Esophagus squamous epithelium (tissue), 5 donors: ENCODE data around the gene LRRC61. TPM values are rescaled to one million over a fixed set of nuclear protein-coding genes. Genes with fewer than 3 reads are reported as not detected.

Experiments
- DNase-seq: peaks from one replicate; lab custom pipeline; 2025; lab: John Stamatoyannopoulos, UW
- H3K27ac ChIP-seq, 4 donors: fragments of 200-600 bp; sonication (generic); one replicate each; pipeline ENCODE4 v1.5.1; 2016 to 2019; ENCODE audit warnings: mild to moderate bottlenecking in 1 of 4
- H3K27me3 ChIP-seq, 4 donors: fragments of 200-600 bp; sonication (generic); 1 replicate in 3 of 4; 2 replicates in 1 of 4; pipeline versions ENCODE4 v1.5.1 to v1.6.0; 2017 to 2021; ENCODE audit warnings: antibody characterized with exemption in 1 of 4
- H3K36me3 ChIP-seq, 3 donors: fragments of 200-600 bp; sonication (generic); one replicate each; pipeline ENCODE4 v1.5.1; 2016 to 2019
- H3K4me1 ChIP-seq, 3 donors: fragments of 200-600 bp; sonication (generic); one replicate each; pipeline ENCODE4 v1.5.1; 2017 to 2019
- H3K4me3 ChIP-seq, 4 donors: fragments of 200-600 bp; sonication (generic); 1 replicate in 3 of 4; 2 replicates in 1 of 4; pipeline ENCODE4 v1.5.1; 2016 to 2019; ENCODE audit warnings: mild to moderate bottlenecking in 2 of 4, moderate library complexity in 1 of 4
- H3K9me3 ChIP-seq, 3 donors: fragments of 200-600 bp; sonication (generic); one replicate each; pipeline ENCODE4 v1.5.1; 2016 to 2019
- POLR2A ChIP-seq, 4 donors: fragments of 450-650 bp; IDR thresholded peaks; one replicate each; pipeline ENCODE4 v1.6.1; 2017; ENCODE audit warnings: antibody characterized with exemption in 4 of 4, mild to moderate bottlenecking in 4 of 4, moderate library complexity in 3 of 4
- WGBS, 2 donors: methylation state at CpG; one replicate each; pipeline ENCODE4 v1.1.5; 2018; 5-methylcytosine and 5-hydroxymethylcytosine counted together
- intact Hi-C: fragments of 100-400 bp; cut with DNase I; formaldehyde crosslinking; loops from one replicate; pipeline ENCODE4 v1.15.0; 2022
- total RNA-seq, 4 donors: library from RNA; depleted of rRNA; stranded (reverse); fragments of >200 nt; gene quantifications; one replicate each; pipeline ENCODE4 v1.1.0, GENCODE V29; 2016
- TF ChIP-seq, protein P1 (sequence below), 6 experiments: fragments of 450-650 bp in 4 of 6; fragments of 200-600 bp in 2 of 6; sonication (generic) in 2 of 6; IDR thresholded peaks; one replicate each; pipeline ENCODE4 v1.5.1; 2016 to 2019; ENCODE audit warnings: antibody characterized with exemption in 6 of 6, mild to moderate bottlenecking in 4 of 6, moderate library complexity in 4 of 6
- donor health status: DM: yes; HTN: yes; CAD: no.

The LRRC61 gene
- total RNA-seq, 4 donors from 2014 or later = 12.1 to 24.5 (median 14.5) TPM

- Histone ChIP-seq H3K27ac (peak overlapping the region in 3 of 4 donors; percentile 11 to 98 (median 13)), H3K36me3 (peaks cover 14 to 43% (median 18%) of the 10 kb centered on the region in 3 donors), H3K4me3 (no peak overlapping the region), H3K27me3 (no peaks in the 10 kb centered on the region), H3K4me1 (peaks cover 40 to 71% (median 42%) of the 10 kb centered on the region in 3 donors), H3K9me3 (no peaks in the 10 kb centered on the region)
- 72 to 89% methylated on average over 4 to 13 of the region's 48 CpGs for WGBS, 2 donors
- no peak for DNase-seq
- intact Hi-C loops = no loop called here
- no peak for TF ChIP-seq POLR2A (IDR thresholded peaks at IDR 0.05)
- TF ChIP-seq, protein P1, sequence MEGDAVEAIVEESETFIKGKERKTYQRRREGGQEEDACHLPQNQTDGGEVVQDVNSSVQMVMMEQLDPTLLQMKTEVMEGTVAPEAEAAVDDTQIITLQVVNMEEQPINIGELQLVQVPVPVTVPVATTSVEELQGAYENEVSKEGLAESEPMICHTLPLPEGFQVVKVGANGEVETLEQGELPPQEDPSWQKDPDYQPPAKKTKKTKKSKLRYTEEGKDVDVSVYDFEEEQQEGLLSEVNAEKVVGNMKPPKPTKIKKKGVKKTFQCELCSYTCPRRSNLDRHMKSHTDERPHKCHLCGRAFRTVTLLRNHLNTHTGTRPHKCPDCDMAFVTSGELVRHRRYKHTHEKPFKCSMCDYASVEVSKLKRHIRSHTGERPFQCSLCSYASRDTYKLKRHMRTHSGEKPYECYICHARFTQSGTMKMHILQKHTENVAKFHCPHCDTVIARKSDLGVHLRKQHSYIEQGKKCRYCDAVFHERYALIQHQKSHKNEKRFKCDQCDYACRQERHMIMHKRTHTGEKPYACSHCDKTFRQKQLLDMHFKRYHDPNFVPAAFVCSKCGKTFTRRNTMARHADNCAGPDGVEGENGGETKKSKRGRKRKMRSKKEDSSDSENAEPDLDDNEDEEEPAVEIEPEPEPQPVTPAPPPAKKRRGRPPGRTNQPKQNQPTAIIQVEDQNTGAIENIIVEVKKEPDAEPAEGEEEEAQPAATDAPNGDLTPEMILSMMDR (IDR thresholded peaks at IDR 0.05) = no peak
Observed at GRCh38 chr7:150371131-150371995, 48.2 kb downstream of the LRRC61 start.

DNA sequence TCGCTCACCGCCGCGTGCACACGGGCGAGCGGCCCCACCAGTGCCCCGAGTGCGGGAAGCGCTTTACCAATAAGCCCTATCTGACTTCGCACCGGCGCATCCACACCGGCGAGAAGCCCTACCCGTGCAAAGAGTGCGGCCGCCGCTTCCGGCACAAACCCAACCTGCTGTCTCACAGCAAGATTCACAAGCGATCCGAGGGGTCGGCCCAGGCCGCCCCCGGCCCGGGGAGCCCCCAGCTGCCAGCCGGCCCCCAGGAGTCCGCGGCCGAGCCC, 48.8 kb downstream of the LRRC61 start:
- Histone ChIP-seq H3K36me3 (peaks cover 14 to 43% (median 18%) of the 10 kb centered on the region in 3 donors), H3K4me1 (peaks cover 40 to 76% (median 42%) of the 10 kb centered on the region in 3 donors), H3K27ac (no peak overlapping the region), H3K27me3 (no peaks in the 10 kb centered on the region), H3K9me3 (no peaks in the 10 kb centered on the region), H3K4me3 (no peak overlapping the region)
- TF ChIP-seq, protein P1 (IDR thresholded peaks at IDR 0.05) = no peak
- no peak for TF ChIP-seq POLR2A (IDR thresholded peaks at IDR 0.05)
- 95% methylated on average over 12 of the region's 30 CpGs; no CpG with 5 or more reads in 1 of the 2 donors for WGBS, 2 donors
- intact Hi-C loops = no loop called here
- no peak for DNase-seq

DNA sequence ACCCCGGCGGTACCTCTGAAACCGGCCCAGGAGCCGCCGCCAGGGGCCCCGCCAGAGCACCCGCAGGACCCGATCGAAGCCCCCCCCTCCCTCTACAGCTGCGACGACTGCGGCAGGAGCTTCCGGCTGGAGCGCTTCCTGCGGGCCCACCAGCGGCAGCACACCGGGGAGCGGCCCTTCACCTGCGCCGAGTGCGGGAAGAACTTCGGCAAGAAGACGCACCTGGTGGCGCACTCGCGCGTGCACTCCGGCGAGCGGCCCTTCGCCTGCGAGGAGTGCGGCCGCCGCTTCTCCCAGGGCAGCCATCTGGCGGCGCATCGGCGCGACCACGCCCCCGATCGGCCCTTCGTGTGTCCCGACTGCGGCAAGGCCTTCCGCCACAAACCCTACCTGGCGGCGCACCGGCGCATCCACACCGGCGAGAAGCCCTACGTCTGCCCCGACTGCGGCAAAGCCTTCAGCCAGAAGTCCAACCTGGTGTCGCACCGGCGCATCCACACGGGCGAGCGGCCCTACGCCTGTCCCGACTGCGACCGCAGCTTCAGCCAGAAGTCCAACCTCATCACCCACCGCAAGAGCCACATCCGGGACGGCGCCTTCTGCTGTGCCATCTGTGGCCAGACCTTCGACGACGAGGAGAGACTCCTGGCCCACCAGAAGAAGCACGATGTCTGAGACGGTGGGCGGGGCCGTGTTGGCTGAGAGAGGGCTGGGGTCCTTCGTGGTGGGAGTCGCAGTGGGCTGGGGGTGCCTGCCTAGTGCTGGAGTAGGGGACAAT, 49.3 kb downstream of the LRRC61 start:
- Histone ChIP-seq H3K4me3 (peak overlapping the region in 2 of 4 donors; percentile 9 to 35), H3K36me3 (peaks cover 14 to 43% (median 18%) of the 10 kb centered on the region in 3 donors), H3K9me3 (no peaks in the 10 kb centered on the region), H3K27ac (peak overlapping the region; percentile 62 to 74 (median 70)), H3K27me3 (no peaks in the 10 kb centered on the region), H3K4me1 (peaks cover 40 to 80% (median 42%) of the 10 kb centered on the region in 3 donors)
- intact Hi-C loops = no loop called here
- no peak for DNase-seq
- WGBS, 2 donors = 87 to 90% methylated on average over 14 to 33 of the region's 79 CpGs
- TF ChIP-seq, protein P1 (IDR thresholded peaks at IDR 0.05) = no peak
- no peak for TF ChIP-seq POLR2A (IDR thresholded peaks at IDR 0.05)

GRCh38 chr7:150373049-150373801, 50.1 kb downstream of the LRRC61 start:
- intact Hi-C loops = no loop called here
- Histone ChIP-seq H3K4me3 (peak overlapping the region in 3 of 4 donors; percentile 4 to 35 (median 9)), H3K9me3 (no peaks in the 10 kb centered on the region), H3K27me3 (no peaks in the 10 kb centered on the region), H3K36me3 (peaks cover 14 to 43% (median 18%) of the 10 kb centered on the region in 3 donors), H3K27ac (peak overlapping the region; percentile 62 to 74 (median 70)), H3K4me1 (peaks cover 42 to 80% (median 45%) of the 10 kb centered on the region in 3 donors)
- TF ChIP-seq POLR2A (IDR thresholded peaks at IDR 0.05) = no peak
- TF ChIP-seq, protein P1 (IDR thresholded peaks at IDR 0.05) = no peak
- WGBS, 2 donors = 47 to 51% methylated on average over 16 to 18 of the region's 21 CpGs
- DNase-seq = no peak
